ENCODE results near the gene MDGA2.

The MDGA2 gene

GRCh38 chr14:47490353-47490752, 185.1 kb downstream of the MDGA2 start:
- DNase-seq (ENCODE audit: low read depth, low spot score) = no peak

GRCh38 chr14:47485421-47485820, 190.0 kb downstream of the MDGA2 start:
- DNase-seq (ENCODE audit: low read depth, low spot score) = peak; percentile 53

- DNase-seq (ENCODE audit: low read depth, low spot score) = no peak
These were observed 192.0 kb downstream of the MDGA2 start for GRCh38 chr14:47483449-47483848.

GRCh38 chr14:47471075-47471474, 204.3 kb downstream of the MDGA2 start:
- DNase-seq (ENCODE audit: low read depth, low spot score) = no peak

GRCh38 chr14:47466916-47467315, 208.5 kb downstream of the MDGA2 start:
- no peak for DNase-seq (ENCODE audit: low read depth, low spot score)

GRCh38 chr14:47454025-47454424, 221.4 kb downstream of the MDGA2 start:
- no peak for DNase-seq (ENCODE audit: low read depth, low spot score)

- DNase-seq (ENCODE audit: low read depth, low spot score) = no peak
These were observed 228.3 kb downstream of the MDGA2 start for GRCh38 chr14:47447076-47447475.

- peak; percentile 51 for DNase-seq (ENCODE audit: low read depth, low spot score)
These were observed 233.2 kb downstream of the MDGA2 start for GRCh38 chr14:47442211-47442610.

GRCh38 chr14:47439953-47440352, 235.5 kb downstream of the MDGA2 start:
- DNase-seq (ENCODE audit: low read depth, low spot score) = no peak

- no peak for DNase-seq (ENCODE audit: low read depth, low spot score)
These were observed 236.7 kb downstream of the MDGA2 start for GRCh38 chr14:47438650-47439140.

- DNase-seq (ENCODE audit: low read depth, low spot score) = no peak
These were observed 240.0 kb downstream of the MDGA2 start for GRCh38 chr14:47435331-47435965.

GRCh38 chr14:47427629-47428028, 247.8 kb downstream of the MDGA2 start:
- no peak for DNase-seq (ENCODE audit: low read depth, low spot score)

GRCh38 chr14:47425302-47425701, 250.1 kb downstream of the MDGA2 start:
- no peak for DNase-seq (ENCODE audit: low read depth, low spot score)

GRCh38 chr14:47422191-47422590, 253.2 kb downstream of the MDGA2 start:
- no peak for DNase-seq (ENCODE audit: low read depth, low spot score)

GRCh38 chr14:47411523-47411922, 263.9 kb downstream of the MDGA2 start:
- no peak for DNase-seq (ENCODE audit: low read depth, low spot score)

GRCh38 chr14:47392326-47392725, 283.1 kb downstream of the MDGA2 start:
- DNase-seq (ENCODE audit: low read depth, low spot score) = no peak

GRCh38 chr14:47390831-47391504, 284.4 kb downstream of the MDGA2 start:
- no peak for DNase-seq (ENCODE audit: low read depth, low spot score)

- DNase-seq (ENCODE audit: low read depth, low spot score) = peak; percentile 78
These were observed 285.9 kb downstream of the MDGA2 start for GRCh38 chr14:47389535-47389934.

GRCh38 chr14:47366006-47366405, 309.4 kb downstream of the MDGA2 start:
- no peak for DNase-seq (ENCODE audit: low read depth, low spot score)

- DNase-seq (ENCODE audit: low read depth, low spot score) = no peak
These were observed 310.2 kb downstream of the MDGA2 start for GRCh38 chr14:47365233-47365632.

- no peak for DNase-seq (ENCODE audit: low read depth, low spot score)
These were observed 322.2 kb downstream of the MDGA2 start for GRCh38 chr14:47353186-47353585.

- DNase-seq (ENCODE audit: low read depth, low spot score) = no peak
These were observed 328.6 kb downstream of the MDGA2 start for GRCh38 chr14:47346849-47347248.

- no peak for DNase-seq (ENCODE audit: low read depth, low spot score)
These were observed 330.4 kb downstream of the MDGA2 start for GRCh38 chr14:47345016-47345415.
